OCI-LY7 (cell line): Measurements from ENCODE around the gene RFX5. TPM values are rescaled to one million over a fixed set of nuclear protein-coding genes. Genes with fewer than 3 reads are reported as not detected.

Experiments
- BruUV-seq: library from RNA; stranded (reverse); fragments of 400-500 nt; replicated peaks from 2 replicates; lab custom pipeline; 2021; lab: Mats Ljungman, UMichigan
- CTCF ChIA-PET: fragments of 300-600 bp; sonication (Branson Sonifier 250); formaldehyde crosslinking; loops from one replicate; lab custom pipeline; 2022; ENCODE audit warnings: antibody characterized with exemption; ENCODE audit not compliant: unreplicated experiment; lab: Charles Lee
- POLR2A ChIA-PET: fragments of 300-600 bp; sonication (Branson Sonifier 250); formaldehyde crosslinking; loops from one replicate; lab custom pipeline; 2022; ENCODE audit warnings: antibody characterized with exemption; lab: Charles Lee
- DNase-seq: peaks from one replicate; pipeline ENCODE4 v3.0.0-alpha.2; 2015; ENCODE audit warnings: low spot score
- H2AFZ ChIP-seq: fragments of 200-600 bp; sonication (generic), shearing (Covaris generic); 2 replicates; pipeline ENCODE4 v1.6.1; 2014; ENCODE audit warnings: mild to moderate bottlenecking, antibody characterized with exemption, low read length, moderate library complexity
- H3K27ac ChIP-seq: fragments of 200-600 bp; sonication (generic); 2 replicates; pipeline ENCODE4 v1.5.1; 2014; ENCODE audit warnings: mixed run types, low read depth, mild to moderate bottlenecking, moderate library complexity, low read length, inconsistent platforms; ENCODE audit not compliant: poor library complexity, severe bottlenecking
- H3K36me3 ChIP-seq: fragments of 200-600 bp; sonication (generic); 2 replicates; pipeline ENCODE4 v1.6.1; 2014; ENCODE audit warnings: mild to moderate bottlenecking, antibody characterized with exemption, low read length, moderate library complexity, mixed read lengths; ENCODE audit not compliant: insufficient read depth
- H3K4me1 ChIP-seq: fragments of 200-600 bp; sonication (generic); 2 replicates; pipeline ENCODE4 v1.5.1; 2014; ENCODE audit warnings: mild to moderate bottlenecking, low read length; ENCODE audit not compliant: insufficient read depth, poor library complexity, severe bottlenecking
- H3K4me2 ChIP-seq: fragments of 200-600 bp; sonication (generic); 2 replicates; pipeline ENCODE4 v1.6.1; 2014; ENCODE audit warnings: mild to moderate bottlenecking, low read length
- H3K4me3 ChIP-seq: fragments of 200-600 bp; sonication (generic); 2 replicates; pipeline ENCODE4 v1.5.1; 2014; ENCODE audit warnings: mild to moderate bottlenecking, low read depth, low read length; ENCODE audit not compliant: poor library complexity, severe bottlenecking
- H3K79me2 ChIP-seq: fragments of 200-600 bp; sonication (generic); 2 replicates; pipeline ENCODE4 v1.6.1; 2016; ENCODE audit warnings: low read depth, mild to moderate bottlenecking, low read length, moderate library complexity, mixed read lengths; ENCODE audit not compliant: insufficient read depth
- H3K9me2 ChIP-seq: fragments of 200-600 bp; sonication (generic); 2 replicates; pipeline ENCODE4 v1.6.1; 2016; ENCODE audit warnings: mild to moderate bottlenecking, low read length, mixed read lengths; ENCODE audit not compliant: insufficient read depth
- H3K9me3 ChIP-seq: fragments of 200-600 bp; sonication (generic); 2 replicates; pipeline ENCODE4 v1.6.1; 2014; ENCODE audit warnings: mild to moderate bottlenecking, mixed run types, low read length, mixed read lengths
- H4K20me1 ChIP-seq: fragments of 200-600 bp; sonication (generic); 2 replicates; pipeline ENCODE4 v1.6.1; 2014; ENCODE audit warnings: mild to moderate bottlenecking, antibody characterized with exemption, low read length, moderate library complexity, mixed read lengths; ENCODE audit not compliant: insufficient read depth
- CTCF ChIP-seq: fragments of 200-600 bp; sonication (generic); conservative IDR thresholded peaks from 2 replicates; pipeline ENCODE4 v1.5.1; 2014; ENCODE audit warnings: mild to moderate bottlenecking, antibody characterized with exemption, low read length, moderate library complexity, mixed read lengths
- EZH2phosphoT487 ChIP-seq: fragments of 200-600 bp; sonication (generic); IDR thresholded peaks from 2 replicates; pipeline ENCODE4 v1.6.1; 2018; ENCODE audit warnings: low read depth, borderline replicate concordance, mild to moderate bottlenecking, mixed run types, antibody characterized with exemption, low read length, moderate library complexity, mixed read lengths
- intact Hi-C: fragments of 100-400 bp; cut with micrococcal nuclease; formaldehyde crosslinking; loops from one replicate; pipeline ENCODE4 v1.10.0; 2022; ENCODE audit not compliant: unreplicated experiment
- total RNA-seq, 2 experiments: library from RNA; depleted of rRNA in 1 of 2; stranded (reverse); fragments of >200 nt in 1 of 2; shearing (Covaris generic) in 1 of 2; gene quantifications; 2 replicates each; pipeline ENCODE4 v1.2.3, GENCODE V29; 2014 to 2022

RFX5 gene
- total RNA-seq, 2 experiments from 2014 or later = 99.7 to 115 TPM

GRCh38 chr1:151384584-151384983, 37.5 kb upstream of the RFX5 start:
- no peak overlapping the region for H2AFZ ChIP-seq
- no peaks in the 10 kb centered on the region for H3K79me2 ChIP-seq
- no peaks in the 10 kb centered on the region for H4K20me1 ChIP-seq
- no peaks in the 10 kb centered on the region for H3K9me2 ChIP-seq
- no peaks in the 10 kb centered on the region for H3K9me3 ChIP-seq
- H3K4me1 ChIP-seq = no peaks in the 10 kb centered on the region
- BruUV-seq = no TSS peak
- CTCF ChIA-PET = no interaction called here
- H3K4me2 ChIP-seq = no peak overlapping the region
- H3K36me3 ChIP-seq = no peaks in the 10 kb centered on the region
- intact Hi-C loops = no loop called here
- no peak overlapping the region for H3K4me3 ChIP-seq
- POLR2A ChIA-PET = interaction anchor here (0.5 to 1.0 kb wide), 3 partner anchors 13 to 932 kb away, joined by 3 to 9 read pairs (median 3); no protein-coding TSS in a partner anchor
- DNase-seq = no peak
- no peak overlapping the region for H3K27ac ChIP-seq
- TF ChIP-seq CTCF (no peak), EZH2phosphoT487 (no peak)

GRCh38 chr1:151377150-151377884, 30.3 kb upstream of the RFX5 start:
- Histone ChIP-seq H3K36me3 (no peaks in the 10 kb centered on the region), H3K79me2 (no peaks in the 10 kb centered on the region), H3K9me3 (no peaks in the 10 kb centered on the region), H2AFZ (no peak overlapping the region), H4K20me1 (no peaks in the 10 kb centered on the region), H3K4me2 (no peak overlapping the region), H3K4me3 (no peak overlapping the region), H3K4me1 (no peaks in the 10 kb centered on the region), H3K9me2 (no peaks in the 10 kb centered on the region), H3K27ac (no peak overlapping the region)
- ChIA-PET POLR2A (no interaction called here), CTCF (interaction anchor here (0.7 kb wide), 1 partner anchor 50 kb away, joined by 4 read pairs; no protein-coding TSS in a partner anchor)
- DNase-seq = no peak
- no TSS peak for BruUV-seq
- TF ChIP-seq CTCF (no peak), EZH2phosphoT487 (no peak)
- intact Hi-C loops = no loop called here

DNA sequence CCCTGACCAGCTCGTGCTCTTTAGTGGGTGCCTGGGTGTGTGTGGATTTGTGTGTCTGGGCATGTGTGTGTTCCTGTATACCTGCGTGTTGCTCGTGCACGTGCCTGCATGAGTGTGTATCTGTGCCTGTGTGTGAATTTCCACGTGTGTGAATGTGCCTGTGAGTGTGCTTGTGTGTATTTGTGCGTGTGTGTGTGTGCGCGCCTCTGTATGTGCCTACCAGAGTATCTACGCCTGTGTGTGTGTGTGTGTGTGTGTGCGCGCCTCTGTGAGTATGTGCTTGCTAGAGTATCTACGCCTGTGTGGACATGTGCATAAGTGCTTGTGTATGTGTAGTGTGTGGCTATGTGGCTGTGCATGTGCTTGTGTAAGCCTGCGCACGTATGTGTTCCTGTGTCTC, 26.1 kb upstream of the RFX5 start:
- CTCF ChIA-PET = no interaction called here
- Histone ChIP-seq H3K36me3 (no peaks in the 10 kb centered on the region), H3K4me2 (no peak overlapping the region), H3K27ac (no peak overlapping the region), H3K4me1 (peaks cover 6% of the 10 kb centered on the region), H3K9me3 (no peaks in the 10 kb centered on the region), H3K4me3 (no peak overlapping the region), H4K20me1 (no peaks in the 10 kb centered on the region), H2AFZ (no peak overlapping the region), H3K79me2 (no peaks in the 10 kb centered on the region), H3K9me2 (no peaks in the 10 kb centered on the region)
- no peak for TF ChIP-seq CTCF
- no peak for TF ChIP-seq EZH2phosphoT487
- POLR2A ChIA-PET = interaction anchor here (0.7 kb wide), 1 partner anchor 9 kb away, joined by 3 read pairs; no protein-coding TSS in a partner anchor
- no peak for DNase-seq
- no TSS peak for BruUV-seq
- intact Hi-C loops = no loop called here
